Suppressor macrophage (primary cell): Measurements from ENCODE around the gene LRRC31.
A peak's percentile ranks its signal among the peaks of the same experiment; 100 is the strongest.

Experiments used
- DNase-seq, 4 experiments: peaks; one replicate each; pipeline ENCODE4 v3.0.0-alpha.2; 2020 to 2022

LRRC31 gene

DNA sequence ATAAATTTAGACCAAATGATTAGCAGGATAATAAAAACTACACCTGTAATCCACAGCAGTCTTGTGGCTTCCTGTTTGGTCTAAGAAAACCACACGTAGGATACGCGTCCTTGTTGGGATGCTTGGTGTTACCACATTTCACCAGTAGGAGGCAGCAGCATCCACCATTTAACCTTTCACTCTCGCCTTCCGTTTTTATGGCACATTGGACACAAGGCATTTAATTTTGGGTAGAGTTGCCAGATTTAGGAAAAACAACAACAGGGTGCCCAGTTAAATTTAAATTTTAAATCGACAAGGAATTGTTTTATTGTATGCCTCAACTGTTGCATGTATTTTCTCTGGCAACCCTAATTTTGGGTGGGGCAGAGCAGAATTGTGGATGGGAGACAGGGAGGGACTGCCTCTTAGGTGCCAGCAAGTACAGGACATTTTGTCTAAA is 6.3 kb downstream of the LRRC31 start:
- peak; percentile 85 to 92 (median 86) for DNase-seq

DNA sequence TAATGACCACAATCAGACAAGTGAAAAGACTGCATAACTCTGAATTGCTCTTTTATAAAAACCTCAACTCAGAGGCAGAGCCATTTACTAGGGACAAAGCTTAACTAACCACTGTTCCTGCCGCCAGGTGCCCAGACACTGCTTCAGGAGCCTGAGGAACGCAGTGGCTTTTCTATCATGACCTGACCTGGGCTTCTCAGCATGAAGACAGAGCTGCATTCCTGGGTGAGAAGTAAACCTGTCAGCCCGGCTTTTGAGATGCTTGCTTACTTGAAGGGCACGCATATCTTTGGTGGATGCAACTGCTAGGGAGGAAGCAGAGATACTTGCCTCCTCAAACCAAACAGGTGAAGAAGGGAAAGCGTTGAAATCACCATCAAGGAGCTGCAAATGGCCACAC is 7.9 kb downstream of the LRRC31 start:
- DNase-seq: no peak

DNA sequence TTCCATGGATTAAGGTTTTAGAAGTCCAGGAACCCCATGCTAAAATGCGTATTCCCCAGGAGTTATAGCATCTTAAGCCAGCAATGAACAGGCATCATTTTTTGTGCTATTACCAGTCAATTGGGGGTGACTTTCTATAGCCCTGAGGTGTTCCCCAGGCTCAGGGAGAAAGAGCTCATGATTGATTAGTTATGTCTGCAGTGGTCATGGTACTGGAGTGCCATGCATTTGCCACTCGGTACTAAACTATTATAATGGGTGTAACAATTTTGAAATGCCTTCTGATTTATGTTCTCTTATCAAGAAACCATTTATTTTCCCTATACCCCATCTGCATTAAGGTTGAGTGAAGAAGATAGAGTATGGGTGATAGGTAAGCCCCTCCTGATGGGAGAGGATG is 11.9 kb downstream of the LRRC31 start:
- DNase-seq: no peak

DNA sequence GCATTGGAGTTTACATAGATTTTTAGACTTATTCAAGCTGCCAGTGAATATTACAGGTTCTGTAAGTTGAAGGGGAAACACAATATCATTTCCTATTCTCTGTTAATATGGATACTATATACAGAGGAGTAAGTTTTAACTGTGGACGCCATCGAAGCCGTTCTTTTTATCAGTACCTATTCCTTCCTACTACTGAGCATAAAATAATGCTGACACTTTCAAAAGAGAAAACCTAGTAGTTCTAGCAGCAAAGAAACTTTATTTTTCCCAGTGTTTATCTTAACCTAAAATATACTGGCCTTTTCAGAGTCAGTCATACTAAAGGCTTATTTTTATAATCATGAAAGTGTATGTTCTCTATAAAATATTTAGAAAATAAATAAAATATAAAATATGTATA is 14.2 kb downstream of the LRRC31 start:
- DNase-seq: no peak

DNA sequence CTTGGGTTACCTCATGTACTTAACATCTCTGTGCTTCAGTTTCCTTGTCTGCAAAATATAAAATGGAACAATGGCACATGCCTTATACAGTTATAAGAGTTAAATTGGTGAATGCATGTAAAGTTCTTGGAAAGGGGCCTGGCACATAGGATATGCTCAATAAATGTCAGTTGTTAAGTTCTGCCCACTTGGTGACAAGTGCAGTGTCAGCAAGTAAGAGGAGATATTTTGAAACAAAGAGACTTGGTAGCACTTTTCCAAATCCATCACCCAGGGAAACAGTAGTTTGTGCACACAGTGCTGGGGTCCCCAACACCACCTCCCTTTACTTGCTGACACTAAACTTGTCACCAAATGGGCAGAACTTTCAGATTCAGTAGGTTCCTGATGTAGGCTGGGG is 19.1 kb downstream of the LRRC31 start:
- DNase-seq: no peak

DNA sequence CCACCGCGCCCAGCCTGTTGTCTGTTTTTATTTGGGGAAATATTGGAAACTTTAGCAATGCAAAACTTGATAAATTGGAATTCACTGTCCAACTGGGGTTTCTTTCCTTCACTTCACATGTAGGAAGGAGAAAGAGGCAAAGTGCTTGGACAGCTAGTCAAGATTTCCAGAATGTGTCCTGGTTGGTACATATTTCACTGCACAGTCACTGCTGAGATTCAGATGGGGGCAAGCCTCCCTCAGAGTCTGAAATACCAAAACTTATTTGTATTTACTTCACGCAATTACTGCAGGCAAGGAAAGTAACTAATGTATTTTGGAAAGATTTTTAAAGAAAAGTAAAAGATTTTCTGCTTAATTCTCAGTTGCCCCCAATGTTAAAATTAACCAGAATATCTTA is 21.0 kb downstream of the LRRC31 start:
- DNase-seq: no peak

DNA sequence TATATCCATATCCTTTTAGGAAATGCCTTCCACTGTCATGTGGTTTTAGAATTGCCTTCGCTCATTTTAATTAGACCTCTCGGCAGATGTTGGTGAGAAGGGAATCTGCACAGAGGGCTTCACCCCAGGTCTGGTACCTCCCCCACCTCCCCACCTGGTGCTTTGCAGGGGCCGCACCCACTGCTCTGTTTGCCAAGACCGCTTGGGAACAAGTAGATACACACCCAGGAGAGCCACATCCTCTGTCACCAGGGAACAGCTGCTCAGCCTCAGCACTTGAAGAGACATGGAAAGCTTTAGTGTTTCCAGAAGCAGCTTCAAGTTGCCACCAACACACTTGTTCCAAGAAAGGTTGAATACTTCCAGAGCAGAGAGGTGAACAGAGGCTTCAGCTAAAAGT is 21.8 kb downstream of the LRRC31 start:
- no peak for DNase-seq

DNA sequence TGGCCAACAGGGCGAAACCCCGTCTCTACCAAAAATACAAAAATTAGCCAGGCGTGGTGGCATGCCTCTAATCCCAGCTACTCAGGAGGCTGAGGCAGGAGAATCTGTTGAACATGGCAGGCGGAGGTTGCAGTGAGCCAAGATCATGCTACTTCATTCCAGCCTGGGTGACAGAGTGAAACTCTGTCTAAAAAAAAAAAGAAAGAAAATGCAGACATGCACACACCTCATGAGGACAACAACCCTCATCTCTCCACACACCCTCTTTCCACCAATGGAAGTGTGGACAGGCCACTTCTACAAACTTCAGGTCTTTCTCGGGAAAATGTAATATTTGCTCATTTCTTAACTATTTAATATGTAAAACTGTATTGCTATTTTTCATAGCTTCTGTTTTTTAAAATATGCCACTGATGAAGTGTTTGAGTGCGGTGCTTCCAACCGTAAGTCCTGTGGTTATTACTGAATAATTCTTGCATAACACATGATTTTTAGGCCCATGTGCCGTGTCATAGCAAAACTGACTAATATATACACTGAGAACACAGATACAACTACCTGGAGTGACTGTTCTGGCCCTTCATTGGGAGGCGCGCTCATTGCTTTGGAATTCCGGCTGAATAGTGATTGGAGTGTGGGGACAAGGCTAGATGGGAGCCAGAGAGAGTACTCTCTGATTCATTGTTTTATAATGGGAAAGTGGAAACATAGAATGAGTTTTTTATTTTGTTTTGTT is 23.1 kb downstream of the LRRC31 start:
- no peak for DNase-seq

DNA sequence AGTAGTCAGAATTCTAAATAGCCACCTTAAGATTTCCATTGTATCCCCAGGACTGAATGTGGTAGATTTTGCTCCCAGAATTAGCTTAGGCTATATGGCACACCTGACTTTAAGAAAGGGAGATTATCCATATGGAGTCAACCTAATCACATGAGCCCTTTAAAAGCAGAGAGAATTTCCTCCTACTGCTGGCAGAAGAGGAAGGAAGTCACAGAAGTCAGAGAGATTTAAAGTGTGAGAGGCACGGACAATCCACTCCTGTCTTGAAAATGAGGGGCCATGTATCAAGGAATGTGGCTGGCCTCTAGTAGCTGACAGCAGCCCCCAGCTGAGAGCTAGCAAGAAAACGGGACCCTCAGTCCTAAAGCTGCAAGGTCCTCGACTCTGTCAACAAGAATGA is 26.8 kb downstream of the LRRC31 start:
- DNase-seq: peak in 3 of 4 experiments; percentile 20 to 51 (median 43)

DNA sequence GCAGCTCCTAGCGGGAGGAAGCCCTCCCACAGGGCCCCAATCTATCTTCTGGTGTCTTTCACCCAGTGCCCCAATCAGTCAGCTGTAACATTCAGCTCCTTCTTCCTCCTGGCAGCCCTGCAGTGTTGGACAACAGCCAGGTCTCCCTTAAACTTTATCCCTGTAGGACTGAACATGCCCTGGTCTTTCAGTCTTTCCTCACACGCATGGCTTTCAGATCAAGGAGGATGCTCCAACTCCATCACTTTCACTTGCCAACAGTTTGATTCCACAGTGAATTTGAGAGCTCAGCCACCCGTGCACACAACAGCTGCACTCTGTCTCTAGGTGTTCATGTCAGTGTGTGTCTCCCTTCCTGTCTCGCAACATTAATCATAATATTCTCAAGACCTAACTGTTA is 28.6 kb downstream of the LRRC31 start:
- no peak for DNase-seq

DNA sequence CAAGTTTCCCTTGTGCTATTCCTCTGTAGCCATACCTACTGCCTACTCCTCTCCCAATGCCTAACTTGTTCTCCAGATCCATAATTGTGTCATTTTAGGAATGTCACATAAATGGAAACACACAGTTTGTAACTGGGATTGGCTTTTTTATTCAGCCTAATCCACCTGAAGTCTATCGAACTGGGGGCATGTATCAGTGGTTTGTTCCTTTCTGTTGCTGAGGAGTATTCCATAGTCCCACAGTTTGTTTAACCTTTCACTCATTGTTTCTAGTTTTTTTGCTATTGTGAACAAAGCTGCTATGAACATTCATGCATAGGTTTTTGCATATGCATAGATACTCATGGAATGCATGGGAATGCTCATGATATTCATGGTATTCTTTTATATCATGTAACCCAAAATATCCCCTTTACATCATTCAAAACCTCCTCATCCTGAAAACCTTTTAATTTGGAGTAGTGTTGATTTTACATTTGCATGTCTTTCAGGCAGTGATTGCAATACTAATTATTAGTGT is 31.2 kb downstream of the LRRC31 start:
- no peak for DNase-seq

DNA sequence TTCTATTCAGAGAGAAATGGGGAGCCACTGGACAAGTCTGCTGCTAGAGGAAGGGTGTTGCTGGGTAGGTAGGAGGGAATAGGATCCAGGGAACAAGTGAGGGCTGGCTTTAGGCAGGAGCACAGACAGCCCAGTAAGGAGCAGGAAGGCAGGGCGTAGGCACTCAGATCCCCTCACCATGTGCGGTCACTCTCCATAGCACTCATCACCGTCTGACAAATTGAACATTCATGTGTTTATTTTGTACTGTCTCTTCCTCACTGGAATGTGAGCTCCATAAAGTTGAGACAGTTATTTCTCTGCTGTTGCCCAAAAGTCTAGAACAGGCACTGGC is 32.8 kb downstream of the LRRC31 start:
- no peak for DNase-seq

DNA sequence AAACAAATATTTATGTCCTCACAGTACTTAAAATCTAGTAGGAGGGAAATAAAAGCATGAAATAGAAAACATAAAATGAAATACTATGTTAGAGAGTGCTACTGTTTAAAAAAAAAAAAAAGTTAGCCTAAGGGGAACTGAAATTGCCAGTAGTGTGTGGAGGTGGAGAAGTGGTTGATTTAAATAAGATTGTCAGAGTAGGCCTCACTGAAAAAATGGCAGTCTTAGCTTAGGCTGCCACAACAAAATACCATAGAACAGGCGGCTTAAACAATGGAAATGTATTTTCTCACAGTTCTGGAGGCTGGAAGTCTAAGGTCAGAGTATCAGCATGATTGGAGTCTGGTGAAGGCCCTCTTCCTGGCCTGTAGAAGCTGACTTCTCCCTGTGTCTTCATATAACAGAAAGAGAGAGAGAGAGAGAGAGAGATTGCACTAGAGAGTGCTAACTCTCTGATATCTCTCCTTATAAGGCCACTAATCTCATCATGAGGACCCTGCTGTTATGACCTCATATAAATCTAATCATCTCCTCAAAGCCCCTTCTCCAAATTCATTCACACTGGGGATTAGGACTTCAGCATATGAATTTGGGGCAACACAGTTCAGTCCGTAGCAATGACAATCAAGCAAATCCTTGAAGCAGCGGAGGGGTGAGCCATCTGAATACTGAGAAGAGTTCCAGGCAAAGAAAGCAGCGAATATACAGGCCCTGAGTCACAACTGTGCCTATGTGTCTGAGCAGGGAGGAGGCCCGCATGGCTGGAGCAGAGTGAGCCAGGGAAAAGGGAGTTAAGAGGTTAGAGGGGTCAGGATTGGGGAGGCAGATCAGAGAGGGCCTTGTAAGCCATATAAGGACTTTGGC is 33.4 kb downstream of the LRRC31 start:
- DNase-seq: peak in 3 of 4 experiments; percentile 17 to 54 (median 32)

DNA sequence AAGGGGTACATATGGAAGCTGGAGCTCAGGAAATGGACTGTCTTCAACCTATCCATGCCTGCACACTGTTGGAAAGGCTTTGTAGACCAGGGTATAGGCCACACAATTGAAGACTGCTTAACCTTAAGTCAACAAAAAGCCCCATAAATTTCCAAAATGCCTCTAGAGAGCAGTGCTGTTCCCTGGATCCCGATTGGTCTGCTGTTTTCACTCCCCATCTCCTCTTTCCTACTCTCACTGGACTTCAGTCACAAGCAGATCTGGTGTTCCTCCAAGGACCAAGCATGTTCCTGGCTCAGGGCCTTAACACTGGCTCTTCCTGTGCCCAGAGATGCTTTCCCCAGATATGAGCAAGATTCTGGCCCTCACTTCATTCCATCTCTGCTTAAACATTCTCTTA is 34.2 kb downstream of the LRRC31 start:
- no peak for DNase-seq

DNA sequence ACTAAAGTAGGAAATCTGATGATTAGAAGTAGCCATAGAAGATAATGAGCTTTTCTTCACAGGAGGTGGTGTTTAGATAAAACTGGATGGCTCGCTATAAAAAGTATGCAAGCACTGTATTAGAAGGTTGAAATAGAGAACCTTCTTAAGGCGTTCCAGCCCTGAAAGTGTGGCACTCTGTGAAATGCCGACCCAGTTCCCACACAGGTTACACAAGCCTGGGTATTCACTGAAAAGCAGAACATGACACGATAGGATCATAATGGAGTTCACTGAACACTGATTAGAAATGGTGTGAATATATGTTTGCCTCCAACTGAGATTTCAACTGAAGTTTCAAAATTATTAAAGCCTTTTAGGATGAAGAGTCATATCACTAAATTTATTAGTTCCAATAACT is 42.0 kb downstream of the LRRC31 start:
- DNase-seq: peak in 3 of 4 experiments; percentile 30 to 42 (median 41)

DNA sequence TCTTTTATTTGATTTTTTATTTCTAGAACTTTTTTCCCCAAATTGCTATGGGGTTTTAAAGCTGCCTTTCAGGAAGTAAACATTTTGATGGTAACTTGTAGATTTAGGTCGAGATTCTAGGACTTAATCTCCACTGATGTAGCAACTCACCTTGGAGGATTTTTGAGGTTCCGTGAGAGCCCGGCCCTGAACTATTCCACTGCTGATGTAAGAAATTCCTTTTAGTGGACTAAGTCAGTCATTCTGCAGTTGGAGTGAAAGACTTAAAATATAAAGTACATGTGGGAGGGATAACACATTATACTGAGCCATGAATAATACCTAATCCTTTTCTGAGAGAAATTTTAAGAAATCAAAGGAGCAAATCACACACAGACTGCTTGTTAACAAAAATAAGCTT is 44.4 kb downstream of the LRRC31 start:
- DNase-seq: no peak

DNA sequence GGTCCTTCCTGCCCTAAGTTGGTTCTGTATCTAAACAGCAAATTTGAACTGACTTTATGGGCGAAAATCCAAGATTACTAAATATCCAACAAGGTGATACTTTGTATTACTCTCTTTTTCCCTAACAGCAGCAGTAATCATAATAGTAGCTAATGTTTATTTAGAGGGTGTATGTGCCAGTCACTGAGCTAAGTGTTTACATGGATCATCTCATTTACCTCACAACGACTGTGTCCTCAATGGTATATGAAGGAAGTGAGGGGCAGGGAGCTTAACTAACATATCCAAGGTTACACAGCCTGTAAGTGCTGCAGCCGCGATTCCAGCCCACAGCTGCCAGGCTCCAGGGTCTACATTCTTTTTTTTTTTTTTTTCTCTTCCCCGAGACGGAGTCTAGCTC is 46.8 kb downstream of the LRRC31 start:
- DNase-seq: no peak

DNA sequence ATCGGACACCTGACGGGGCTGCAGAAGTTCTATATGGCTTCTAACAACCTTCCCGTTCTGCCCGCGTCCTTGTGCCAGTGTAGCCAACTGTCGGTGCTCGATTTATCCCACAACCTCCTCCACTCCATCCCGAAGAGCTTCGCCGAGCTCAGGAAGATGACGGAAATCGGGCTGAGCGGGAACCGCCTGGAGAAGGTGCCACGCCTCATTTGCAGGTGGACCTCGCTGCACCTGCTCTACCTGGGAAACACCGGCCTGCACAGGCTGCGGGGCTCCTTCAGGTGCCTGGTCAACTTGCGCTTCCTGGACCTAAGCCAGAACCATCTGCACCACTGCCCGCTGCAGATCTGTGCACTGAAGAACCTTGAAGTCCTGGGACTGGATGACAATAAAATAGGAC is 47.2 kb downstream of the LRRC31 start:
- no peak for DNase-seq

DNA sequence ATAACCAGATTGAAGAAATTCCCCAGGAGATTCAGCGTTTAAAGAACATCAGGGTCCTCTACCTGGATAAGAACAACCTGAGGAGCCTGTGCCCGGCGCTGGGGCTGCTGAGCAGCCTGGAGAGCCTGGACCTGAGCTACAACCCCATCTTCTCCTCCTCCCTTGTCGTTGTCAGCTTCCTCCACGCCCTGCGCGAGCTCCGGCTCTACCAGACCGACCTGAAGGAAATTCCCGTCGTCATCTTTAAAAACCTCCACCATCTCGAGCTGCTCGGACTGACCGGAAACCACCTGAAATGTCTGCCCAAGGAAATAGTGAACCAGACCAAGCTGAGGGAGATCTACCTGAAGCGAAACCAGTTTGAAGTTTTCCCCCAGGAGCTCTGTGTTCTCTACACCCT is 47.6 kb downstream of the LRRC31 start:
- DNase-seq: no peak

DNA sequence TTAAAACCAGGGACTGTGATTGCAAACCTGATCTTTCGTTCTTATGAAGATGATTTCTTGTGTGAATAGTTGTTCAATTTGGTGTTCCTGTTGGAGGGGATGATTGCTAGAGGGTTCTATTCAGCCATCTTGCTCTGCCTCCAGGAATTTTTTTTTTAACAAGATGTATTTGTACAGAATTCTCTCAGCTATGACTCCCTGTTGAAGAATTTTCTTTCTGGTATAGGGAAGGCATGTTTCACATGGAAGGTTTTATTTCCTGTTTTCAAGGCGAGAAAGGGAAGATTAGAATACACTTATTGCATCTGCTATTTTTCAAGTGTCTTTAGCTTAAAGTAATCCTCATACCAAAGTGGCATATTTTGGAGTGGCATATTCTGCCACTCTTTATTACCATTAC is 51.4 kb downstream of the LRRC31 start:
- DNase-seq: peak in 1 of 4 experiments; percentile 27

DNA sequence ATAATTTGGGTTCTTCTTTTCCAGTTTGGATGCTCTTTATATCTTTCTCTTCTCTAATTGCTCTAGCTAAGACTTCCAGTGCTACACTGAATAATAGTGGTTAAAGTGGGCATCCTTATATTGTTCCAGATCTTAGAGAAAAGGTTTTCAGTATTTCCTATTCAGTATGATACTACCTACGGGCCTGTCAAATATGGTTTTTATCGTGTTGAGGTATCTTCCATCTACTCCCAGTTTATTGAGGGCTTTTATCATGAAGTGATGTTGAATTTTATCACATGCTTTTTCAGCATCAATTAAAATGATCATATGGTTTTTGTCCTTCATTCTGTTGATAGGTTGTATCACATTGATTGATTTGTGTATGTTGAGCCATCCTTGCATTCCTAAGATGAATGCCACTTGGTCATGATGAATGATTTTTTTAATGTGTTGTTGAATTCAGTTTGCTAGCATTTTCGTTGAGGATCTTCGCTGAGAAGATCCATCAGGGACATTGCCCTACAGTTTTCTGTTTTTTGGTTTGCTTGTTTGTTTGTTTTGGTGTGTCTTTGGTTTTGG is 54.1 kb downstream of the LRRC31 start:
- no peak for DNase-seq

DNA sequence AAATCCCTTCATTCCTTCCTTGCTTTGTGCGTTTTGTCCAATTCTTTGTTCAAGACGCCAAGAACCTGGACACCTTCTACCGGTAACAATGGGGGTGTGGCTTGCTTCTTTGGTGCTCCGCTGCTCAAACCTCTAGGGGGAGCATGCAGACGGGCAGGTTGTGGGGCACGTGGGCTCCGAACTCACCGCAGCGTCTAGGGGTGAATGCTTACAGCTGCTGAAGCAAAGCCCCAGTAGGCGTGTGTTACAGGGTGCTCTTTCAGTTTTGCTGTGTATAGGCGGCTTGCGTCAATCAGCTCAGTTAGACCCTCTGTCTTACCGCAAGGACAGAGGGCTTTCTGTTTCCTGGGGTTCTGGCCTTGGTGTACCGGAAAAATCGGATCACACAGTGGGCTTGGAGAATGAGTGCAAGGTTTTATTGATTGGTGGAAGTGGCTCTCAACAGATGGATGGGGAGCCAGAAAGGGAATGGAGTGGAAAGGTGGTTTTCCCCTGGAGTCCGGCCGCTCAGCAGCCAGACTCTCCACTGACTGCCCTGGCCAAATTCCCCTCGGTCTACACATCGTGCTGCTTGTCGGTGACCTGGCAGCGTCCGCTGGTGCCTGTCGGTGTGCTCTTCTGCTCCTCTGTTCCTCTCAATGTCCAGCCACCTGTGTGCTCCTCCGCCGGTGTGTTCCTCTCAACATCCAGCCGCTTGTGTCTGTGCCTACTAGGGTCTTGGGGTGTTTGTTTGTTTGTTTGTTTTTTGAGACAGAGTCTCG is 55.8 kb downstream of the LRRC31 start:
- DNase-seq: peak; percentile 30 to 69 (median 50)

DNA sequence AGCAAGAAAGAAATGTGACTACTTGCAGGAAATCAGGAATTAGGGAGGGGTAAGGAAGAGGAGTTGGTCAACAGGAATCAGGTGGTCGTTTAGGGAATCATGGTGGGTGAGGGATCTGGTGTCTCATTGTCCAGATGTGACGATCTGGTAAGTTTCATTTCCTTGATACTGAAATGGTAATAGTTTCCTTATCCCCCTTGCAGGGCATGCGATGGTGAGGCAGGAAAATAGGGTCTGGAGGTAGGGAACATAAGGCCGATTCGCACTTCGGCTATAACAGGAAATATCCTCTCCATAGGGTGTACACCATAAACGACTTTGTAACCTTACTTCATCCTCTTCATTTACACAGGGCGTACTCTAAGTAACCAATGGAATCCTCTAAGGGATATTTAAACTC is 56.5 kb downstream of the LRRC31 start:
- DNase-seq: peak in 2 of 4 experiments; percentile 4 to 10
